ENCODE data around the gene BMP6.

BMP6 gene

DNA sequence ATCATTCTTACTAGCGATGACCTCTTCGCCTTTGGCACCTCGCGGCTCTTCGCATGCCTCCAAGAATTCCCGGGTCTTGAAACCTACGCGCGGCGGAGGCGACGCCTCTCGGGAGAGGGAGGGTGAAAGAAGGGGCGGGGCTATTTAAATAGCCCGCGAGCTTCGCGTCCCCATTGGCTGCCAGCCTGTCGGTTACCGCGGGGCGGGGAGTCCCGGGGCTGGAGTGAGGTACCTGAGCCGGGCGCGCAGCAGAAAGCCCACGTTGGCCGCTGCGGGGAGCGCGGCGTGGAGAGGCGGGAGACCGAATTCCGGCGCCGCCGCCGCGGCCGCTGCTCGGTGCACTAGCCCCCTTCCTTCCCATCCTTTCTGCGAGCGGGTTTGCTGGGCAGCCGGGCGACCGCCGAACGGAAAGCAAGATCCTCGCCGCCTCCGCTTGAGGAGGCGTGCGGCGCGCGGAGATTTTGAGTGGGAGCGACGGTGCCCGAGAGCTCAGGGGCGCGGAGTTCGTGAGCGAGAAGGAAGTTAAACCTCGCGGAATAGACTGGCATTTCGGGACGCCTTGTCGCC is at the start of gene BMP6:
BMP6 (plus strand) TSS at position 251 of the 567 bp plus-strand sequence. CDS start 857 bp downstream, outside the sequence.
- DNase-seq: peak; percentile 68

DNA sequence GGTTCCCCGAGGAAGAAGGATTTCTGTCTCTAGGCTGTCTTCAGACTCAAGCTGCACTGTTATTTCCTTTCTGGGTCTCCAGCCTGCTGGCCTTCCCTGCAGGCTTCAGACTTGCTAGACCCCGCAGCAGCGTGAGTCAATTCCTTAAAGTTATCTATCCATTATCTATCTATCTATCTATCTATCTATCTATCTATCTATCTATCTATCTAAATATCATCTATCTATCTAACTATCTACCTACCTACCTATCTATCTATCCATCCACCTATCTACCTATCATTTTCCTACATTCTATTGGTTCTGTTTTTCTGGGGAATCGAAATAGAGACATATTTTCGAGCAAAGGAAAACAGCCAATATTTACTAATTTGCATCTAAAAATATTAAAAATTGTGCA is 48.7 kb upstream of the BMP6 start:
- DNase-seq: no peak

DNA sequence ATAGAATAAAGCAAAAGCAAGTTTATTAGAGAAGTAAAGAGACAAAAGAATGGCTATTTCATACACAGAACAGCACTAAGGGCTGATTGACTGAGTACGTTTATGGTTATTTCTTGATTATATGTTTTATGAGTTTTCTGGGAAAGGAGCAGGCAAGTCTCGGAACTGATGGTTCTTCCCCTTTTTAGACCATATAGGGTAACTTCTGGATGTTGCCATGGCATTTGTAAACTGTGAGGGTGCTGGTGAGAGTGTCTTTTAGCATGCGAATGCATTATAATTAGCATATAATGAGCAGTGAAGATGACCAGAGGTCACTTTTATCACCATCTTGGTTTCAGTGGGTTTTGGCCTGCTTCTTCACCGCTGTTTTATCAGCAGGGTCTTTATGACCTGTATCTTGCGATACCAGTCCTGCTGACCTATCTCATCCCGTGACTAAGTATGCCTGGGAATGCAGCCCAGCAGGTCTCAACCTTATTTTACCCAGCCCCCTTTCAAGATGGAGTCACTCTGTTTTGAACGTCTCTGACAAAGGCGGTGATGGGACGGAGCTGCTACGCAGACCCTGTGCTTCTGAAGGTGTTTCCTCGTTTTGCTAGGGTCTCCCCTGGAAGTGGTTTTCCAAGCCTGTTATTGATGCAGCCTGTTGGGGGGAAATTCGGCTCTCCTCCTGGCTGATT is 45.4 kb upstream of the BMP6 start:
- DNase-seq: no peak

DNA sequence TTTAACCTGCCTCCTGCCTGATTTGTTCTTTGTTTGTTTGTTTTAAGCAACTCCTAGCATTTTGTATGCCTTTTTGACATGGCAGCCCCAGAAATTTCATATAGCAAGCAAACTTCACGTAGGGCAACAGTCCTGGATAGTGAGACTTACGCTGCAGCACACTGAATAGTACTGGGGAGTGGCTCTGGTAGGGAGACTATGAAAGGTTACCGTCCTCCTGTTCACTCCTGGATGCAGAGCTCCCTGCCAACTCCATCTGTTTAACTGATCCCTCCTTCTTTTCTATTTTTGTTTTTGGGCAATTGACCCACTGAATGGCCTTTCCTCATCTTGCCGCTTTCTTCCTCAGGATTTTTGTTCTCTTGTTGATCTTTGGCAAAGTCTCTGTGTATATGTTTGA is 44.5 kb upstream of the BMP6 start:
- no peak for DNase-seq

DNA sequence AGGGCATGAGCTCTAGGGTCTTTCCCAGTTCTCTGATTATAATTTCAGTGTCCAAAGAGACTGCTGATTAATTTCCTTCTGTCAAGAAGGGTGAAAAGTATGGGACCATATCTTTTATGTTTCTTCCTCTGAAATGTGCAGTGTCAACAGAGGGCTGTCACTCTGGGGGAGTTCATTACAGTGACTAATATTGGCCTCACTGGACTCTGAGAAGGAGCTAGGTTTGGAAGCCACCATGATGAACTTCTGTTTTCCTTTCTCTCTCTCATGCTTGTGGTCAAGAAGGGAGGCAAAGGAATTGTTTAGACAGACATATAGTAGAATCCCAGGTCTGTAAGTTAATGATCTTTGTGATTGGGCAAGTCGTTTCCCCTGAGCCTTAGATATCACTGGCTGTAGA is 41.8 kb upstream of the BMP6 start:
- no peak for DNase-seq

DNA sequence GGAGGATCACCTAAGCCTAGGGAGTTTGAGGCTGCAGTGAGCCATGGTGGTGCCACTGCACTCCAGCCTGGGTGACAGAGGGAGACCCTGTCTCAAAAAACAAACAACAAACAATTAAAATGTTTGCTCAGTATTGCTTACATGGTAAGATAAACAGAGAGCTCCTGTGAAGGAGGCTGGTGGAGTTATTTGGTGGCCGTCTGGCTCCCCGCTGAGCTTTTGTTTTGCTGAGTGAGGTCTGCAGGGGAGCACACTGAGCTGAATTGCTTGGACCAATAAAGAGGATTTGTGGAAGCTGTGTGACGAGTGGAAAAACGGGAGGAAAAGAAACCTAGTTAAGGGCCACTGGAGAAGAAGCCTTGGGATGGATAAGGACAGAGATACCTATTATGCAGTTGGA is 41.1 kb upstream of the BMP6 start:
- DNase-seq: no peak

DNA sequence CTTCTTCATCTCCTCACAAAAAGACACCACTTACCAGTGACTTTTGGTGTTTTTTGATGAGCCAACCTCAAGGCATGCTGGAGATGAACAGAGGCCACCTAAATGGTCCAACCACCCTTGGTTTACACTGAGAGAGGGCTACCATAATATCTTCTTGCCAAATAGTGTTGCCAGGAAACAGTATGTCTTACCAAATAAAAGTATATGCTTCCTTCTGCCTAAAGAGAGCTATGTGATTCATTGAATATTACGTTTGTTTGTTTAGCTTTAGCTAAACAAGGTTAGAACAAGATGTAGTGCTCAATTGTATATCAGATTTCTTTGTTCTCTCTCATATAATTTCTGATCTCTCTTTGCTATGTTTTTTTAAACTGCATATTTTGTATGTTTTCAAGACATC is 40.6 kb upstream of the BMP6 start:
- no peak for DNase-seq

DNA sequence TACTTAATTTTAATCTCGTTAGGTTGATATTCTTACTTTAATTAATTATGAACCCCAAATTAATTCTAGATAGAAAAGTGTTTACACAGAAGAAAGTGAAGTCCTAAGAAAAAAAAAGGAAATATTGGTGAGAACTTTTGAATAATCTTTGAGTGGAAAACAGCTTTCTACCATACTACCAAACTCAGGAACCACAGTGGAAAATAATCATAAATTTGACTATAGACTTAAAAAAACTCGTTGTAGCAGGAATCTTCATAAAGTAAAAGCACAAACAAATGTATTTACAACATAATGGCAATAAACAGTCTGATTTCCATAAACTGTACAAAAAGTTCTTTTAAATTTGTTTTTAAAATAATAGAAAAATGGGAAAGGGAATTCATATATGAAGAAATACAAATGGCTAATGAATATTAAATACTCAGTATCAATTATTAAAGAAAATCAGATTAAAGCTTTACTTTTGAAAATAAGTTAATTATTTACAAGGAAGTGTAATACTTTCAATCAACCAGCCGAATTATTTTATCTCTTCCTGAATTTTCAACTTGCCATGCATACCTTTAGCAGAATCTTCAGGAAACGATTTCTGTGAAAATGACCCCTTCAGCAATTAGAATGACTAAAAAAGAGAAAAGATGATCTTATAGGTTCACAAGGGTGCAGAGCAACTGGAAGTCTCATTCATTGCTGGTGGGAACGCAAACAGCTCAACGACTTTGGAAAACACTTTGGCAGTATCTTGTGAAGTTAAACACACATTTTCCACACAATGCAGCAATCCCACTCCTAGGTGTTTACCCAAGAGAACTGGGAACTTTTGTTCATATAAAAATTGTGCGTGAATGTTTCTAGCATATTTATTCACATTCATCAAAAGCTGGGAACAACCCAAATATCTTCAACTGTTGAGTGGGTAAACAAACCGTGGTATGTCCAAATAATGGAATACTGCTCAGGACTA is 38.5 kb upstream of the BMP6 start:
- DNase-seq: no peak

DNA sequence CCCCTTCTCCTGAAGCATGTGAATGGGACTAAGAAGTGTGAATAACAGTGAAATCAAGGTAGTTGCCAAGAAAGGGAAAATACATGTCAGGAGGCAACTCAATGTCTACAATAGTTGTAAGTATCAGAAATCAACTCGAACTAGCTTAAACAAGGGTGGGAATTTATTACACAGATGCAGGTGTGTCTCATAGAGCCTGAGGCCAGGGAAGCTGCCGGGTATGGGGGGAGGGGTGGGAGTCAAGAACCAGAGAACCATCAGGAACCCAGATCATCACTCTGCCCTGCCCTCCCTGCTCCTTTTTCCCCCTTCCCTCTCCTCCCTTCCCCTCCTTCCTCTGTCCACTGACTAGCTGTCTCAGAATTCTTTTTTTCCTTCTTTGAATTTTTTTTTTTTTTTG is 34.9 kb upstream of the BMP6 start:
- DNase-seq: no peak

DNA sequence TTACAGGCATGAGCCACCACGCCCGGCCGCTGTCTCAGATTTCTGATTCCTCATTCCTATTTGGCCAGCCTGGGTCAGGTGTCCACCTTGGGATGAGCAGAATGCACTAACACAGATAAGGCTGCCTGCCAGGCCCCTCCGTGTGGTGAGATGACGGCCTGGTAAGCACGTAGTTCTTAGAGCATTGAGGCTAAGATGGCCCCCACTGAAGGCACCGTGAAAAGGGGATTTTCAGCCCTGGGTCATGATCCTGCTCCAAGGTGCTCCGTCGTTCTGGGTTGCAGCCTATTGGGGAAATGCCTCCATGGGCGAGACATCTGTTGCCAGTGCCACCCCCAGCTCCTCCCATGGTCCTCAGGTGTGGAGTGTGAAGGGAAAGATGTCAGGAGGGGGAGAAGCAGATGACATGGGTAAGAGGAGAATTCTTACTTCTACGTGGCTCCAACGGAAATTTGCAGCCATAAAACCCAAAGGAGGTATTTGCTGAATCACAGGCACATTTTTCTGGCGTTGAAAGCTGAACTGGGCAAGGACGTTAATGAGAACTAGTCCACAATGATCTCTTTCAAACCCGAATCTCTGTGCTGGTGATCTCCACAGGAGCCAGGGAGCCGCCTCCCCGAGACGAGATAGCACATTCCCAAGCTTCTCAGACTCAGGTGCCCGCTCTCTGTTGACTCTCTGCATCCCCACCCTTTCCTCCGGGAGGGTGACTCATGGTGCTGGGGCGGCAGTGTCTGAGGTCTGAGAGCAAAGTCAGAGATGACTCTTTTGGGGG is 34.0 kb upstream of the BMP6 start:
- DNase-seq: no peak

DNA sequence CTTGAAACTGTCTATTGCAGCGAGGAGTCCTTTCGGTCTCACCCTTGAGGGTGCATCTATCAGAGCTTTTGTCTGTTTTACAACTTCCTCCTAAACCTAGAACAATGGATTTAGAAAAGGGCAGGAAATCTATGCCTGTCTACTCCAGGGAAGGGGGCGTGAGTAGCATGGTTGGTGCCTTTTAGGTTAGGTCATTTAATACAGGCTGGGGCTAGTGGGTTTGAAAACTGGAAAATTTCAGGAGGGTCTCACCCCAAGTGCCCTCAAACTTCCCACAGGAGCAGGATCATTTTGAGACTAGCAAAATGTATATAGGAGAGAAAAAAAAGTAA is 33.5 kb upstream of the BMP6 start:
- no peak for DNase-seq

DNA sequence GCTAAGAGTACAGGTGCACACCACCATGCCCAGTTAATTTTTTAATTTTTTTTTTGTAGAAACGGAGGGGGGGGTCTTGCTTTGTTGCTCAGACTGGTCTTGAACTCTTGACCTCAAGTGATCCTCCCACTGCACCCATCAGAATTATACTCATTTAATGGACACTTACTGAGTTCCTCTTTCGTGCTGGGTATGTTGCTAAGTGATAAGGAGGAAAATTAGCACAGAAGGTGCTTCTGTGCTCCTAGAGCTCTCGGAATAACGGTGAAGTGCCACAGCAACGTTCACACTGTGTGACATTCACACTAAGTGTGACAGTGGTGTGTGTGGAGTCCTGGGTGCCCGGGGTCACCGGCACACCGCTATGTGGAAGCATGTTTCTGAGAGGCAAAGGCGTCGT is 32.1 kb upstream of the BMP6 start:
- no peak for DNase-seq

DNA sequence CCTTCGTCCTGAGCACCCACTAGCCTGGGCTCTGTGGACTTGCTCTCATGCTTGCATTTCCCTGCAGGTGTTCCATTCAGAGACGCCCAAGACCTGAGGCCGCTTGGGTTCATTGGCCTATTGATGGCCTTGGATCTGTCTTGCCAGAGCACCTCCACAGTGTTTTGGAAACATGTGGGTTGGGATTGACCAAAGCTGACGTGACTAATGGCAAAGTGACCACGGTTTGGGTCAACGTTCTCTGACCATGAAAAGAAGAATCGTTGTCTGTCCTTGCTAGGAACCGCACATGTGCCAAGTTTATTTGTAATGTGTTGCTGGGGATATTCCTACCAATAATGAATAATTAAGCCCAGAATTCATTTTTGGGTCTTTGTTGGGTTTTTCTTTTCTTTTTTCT is 29.8 kb upstream of the BMP6 start:
- no peak for DNase-seq

DNA sequence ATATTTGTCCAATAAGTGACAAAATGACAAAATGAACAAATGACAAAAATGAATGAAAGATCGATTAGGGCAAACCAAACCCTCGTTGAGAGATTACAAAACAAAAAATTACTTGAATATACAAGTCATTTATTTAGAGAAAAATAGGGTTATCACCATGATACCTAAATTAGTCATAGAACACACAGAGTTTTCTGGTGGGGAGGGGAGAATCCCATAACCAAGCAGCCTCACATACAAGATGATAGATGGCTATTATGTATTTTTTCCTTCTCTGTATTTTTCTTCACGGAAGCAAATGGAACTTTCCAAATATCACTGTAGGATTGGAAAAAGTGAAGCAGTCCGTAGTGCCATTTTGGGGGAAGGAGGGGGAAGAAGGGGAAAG is 28.5 kb upstream of the BMP6 start:
- no peak for DNase-seq

DNA sequence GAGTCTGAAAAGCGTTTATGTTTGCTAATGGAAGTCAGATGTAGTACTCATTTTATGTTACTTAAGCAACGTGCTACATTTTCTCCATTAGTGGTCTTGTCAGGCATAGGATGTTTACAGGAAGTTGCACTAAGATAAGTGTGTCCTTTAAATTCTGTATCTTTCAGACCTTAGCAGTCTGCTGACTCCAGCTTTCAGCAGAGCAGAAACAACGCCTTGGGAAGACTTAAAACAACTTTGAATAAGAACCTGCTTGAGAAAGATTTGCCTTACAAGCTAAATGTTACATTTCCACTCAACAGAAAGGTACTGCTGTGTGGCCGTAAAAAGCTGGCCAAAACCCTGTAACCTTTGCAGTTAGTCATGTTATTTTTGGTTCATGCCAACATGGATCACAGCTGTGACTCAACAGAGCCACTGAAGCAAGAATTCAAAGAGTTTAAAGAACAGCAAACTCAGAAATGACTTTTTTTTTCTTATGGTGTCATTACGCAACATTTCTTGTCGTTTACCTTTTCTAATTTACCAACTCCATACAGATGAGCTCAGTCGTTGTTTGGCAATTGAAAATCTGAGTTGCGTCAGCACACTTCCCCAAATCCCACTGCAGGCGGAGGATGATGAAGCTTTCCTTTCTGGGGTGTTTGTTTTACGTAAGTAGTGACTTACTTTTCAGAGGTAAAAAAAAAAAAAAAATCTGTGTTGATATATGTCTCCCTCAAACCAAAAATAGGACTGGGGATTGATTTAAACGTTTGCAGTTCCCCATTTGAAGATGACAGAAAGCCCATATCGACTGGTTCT is 27.9 kb upstream of the BMP6 start:
- peak; percentile 26 for DNase-seq

DNA sequence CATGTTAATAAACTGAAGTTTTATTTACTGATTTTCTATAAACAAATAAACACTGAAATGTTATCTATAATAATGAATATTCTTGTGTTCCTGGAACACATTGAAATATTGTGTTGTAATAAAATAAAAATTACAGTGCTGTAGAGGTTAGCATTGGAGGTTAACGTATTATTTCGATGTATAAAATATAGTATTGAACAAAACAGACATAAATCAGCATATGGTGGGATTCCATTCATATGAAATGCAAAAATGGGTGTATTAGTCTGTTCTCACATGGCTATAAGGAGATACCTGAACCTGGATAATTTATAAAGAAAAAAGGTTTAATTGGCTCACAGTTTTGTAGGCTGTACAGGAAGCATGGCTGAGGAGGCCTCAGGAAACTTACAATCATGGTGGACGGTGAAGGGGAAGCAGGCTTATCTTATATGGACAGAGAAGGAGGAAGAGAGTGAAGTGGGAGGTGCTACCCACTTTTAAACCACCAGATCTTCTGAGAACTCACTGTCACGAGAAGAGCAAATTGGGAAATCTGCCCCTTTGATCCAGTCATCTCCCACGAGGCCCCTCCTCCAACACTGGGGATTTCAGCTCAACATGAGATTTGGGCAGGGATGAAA is 24.6 kb upstream of the BMP6 start:
- DNase-seq: no peak

DNA sequence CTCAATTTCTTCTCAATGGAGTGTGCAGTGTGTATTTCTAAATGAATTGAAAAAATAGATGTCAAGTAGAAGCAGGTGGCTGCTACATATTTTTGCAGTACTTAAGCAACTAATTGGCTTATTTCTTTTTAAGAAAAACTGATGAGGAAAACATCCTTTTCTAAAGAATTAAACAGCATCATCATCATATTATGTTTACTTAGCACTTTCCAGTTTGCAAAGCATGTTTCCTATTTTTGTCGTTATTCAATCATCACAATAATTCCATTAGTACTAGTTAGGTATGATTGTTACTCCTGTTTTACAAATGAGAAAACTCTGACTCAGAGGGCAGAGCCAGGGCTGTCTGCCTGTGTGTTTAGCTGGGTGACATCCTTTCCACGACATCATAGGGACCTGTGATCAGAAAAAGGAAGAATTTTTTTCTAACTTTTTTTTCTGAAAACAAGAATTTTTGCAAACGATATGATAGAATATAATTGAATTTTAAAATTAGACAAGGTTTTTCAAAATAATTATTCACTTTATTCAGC is 22.7 kb upstream of the BMP6 start:
- no peak for DNase-seq

DNA sequence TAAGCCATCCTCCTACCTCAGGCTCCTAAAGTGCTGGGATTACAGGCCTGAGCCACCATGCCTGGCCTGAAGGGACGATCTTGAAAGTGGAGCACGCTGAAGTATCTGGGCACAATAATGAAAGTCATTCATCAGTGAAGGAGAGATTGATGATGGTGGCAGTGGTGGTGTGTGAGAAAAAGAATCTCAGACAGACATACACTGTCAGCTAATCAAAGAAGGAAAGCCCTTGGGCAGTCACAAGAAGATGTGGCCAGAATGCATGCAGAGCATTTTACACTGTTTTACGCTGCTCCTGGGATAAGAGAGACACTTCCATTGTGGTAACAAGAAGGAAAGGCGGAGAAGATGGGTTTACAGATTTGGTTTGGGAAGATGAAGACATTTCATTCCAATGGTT is 20.4 kb upstream of the BMP6 start:
- no peak for DNase-seq

DNA sequence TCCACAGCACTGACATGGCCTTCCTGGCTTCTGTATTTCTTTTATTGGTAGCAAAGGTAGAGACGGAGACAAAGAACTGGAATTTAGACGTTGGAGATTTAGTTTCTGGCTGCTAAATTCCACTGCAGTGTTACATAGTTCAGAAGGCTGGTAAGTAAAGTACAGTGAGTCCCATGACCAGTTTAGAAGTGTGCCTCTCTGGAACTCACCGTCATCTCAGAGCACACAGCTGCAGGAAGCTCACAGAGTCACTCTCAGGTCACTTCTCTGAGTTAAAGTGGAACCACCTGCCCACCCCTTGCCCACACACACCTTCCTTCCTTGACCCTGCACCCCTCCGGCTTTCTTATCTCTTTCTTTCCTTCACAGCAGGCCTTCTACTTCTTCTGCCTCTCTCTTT is 19.6 kb upstream of the BMP6 start:
- DNase-seq: no peak

DNA sequence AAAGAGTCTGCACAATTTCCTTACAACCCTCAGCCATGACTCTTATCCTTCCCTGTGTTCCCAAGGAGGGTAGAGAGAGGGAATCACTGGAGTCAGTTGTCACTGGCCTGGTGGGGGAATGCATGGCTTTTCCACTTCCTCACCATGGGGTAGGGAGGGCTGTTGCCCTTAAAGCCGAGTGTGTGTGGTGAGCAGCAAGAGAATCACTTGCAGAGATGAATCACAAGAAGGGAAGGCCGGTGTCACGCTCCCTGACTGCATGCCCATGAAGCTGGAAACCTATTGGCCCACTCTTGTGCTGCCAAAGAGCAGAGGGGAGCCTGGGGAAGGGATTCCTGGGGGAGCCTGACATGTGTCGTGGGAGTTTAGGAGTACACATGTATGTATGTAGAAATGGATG is 18.1 kb upstream of the BMP6 start:
- no peak for DNase-seq

DNA sequence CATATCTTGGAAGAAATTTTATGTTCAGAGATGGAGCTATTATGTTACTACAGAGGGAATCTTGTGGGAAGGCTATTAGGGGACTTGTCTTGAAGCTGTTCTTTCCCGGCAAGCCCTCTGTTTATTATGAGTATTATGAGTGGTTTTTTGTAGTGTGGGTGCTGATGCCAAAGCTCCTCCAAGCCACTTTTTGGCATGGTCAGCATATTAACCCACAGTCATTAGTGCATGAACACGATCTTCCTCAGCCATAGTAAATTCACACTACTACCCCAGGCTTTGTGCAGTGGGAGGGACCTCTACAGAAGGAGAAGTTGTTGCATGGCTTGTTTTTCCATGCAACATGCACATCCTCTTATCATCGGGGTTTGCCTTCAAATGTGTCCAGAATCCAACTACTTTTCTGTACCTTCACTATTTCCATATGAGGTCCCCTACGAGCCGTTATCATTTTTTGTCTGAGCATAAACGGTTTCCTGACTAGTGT is 6.5 kb upstream of the BMP6 start:
- DNase-seq: no peak

DNA sequence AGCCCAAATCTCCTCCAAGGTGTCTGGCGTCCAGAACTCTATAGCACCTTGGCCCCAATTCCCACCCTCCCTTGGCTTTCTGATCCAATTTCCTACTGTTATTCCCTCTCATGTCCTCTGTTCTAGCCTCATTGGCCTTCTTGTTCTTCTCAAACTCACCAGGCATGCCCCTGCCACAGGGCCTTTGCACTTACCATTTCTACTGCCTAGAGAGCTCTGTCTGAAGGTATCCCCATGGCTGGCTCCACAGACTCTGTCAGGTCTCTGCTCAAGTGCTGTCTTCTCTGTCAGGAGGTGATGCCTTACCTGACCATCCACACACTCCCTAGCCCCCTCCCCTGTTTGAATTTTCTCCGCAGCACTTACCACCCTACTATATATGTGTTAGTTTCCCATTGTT is 5.6 kb upstream of the BMP6 start:
- no peak for DNase-seq
